Stimulated activated naive CD8-positive, alpha-beta T cell treated with anti-CD3 and anti-CD28 coated beads, Interleukin-15, Interleukin-2, amounts not matched to agents 100 U/mL and 50 U/mL, for 24 hours (primary cell): ENCODE results near the gene FAP.

Experiments
- ATAC-seq: fragments of 150-1000 bp; cut with Tn5 transposase; one replicate; pipeline ENCODE4 v1.10.0; 2021
- DNase-seq: peaks from one replicate; pipeline ENCODE4 v3.0.0; 2021

The FAP gene

GRCh38 chr2:162185541-162186232 is 57.6 kb downstream of the FAP start:
- DNase-seq (no peak), ATAC-seq (no peak)

GRCh38 chr2:162184821-162185450 is 58.3 kb downstream of the FAP start:
- no peak for ATAC-seq
- no peak for DNase-seq

DNA sequence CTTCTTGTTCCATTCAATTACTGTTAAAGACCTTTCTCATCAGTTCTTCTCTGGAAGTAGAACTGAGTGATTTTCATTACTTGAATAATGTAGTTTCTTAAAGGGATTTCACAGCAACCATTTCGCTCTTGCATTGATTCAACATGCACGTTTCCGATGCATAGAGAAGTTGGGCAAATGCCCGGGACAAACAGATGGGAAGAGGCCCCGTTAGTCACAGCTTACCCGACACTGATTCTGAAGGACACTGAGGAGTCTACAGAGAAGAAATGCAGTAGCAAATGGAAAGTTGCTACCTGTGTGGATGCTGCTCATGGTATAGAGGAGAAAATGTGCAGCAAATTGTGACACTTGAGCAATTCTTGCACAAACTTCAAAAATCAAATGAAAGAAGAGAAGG is 58.9 kb downstream of the FAP start:
- DNase-seq (no peak), ATAC-seq (no peak)

GRCh38 chr2:162182395-162182794 is 60.9 kb downstream of the FAP start:
- ATAC-seq (no peak), DNase-seq (no peak)

DNA sequence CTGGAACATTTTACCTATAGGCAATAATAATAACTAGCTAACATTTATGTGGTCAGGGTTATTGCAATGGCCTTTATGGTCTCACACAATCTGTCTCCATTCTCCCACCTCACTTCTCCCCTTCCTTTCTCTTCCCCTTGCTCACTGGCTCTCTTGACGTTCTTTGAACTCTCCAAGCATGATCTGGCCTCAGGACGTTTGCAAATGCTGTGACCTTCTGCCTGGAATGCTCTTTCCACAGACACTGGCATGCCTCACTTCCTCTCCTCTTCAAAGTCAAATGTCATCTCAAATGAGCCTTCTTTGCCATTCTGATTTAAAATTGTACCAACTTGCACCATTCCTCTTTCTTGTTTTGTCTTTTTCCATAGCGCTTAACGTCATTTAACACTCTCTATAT is 65.9 kb downstream of the FAP start:
- DNase-seq: no peak
- ATAC-seq: peak; percentile 23

GRCh38 chr2:162175714-162176113 is 67.5 kb downstream of the FAP start:
- DNase-seq: no peak
- ATAC-seq: no peak

DNA sequence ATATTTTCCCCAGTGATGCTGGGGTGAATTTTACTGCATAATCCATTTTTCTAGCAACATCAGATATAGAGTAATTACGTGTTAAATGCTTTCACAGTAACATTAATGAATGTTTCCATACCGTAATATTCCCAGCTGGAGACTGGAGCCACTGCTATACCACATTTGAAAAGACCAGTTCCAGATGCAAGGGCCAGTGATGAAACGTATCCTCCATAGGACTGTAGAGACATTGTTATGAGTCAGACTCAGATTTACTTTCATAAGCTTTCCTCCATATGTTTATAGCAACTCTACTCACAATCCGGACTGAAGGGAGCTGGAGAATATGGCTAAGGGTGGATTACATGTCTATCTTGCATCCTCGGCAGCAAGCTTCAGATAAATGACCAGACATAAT is 68.5 kb downstream of the FAP start:
- no peak for DNase-seq
- no peak for ATAC-seq

DNA sequence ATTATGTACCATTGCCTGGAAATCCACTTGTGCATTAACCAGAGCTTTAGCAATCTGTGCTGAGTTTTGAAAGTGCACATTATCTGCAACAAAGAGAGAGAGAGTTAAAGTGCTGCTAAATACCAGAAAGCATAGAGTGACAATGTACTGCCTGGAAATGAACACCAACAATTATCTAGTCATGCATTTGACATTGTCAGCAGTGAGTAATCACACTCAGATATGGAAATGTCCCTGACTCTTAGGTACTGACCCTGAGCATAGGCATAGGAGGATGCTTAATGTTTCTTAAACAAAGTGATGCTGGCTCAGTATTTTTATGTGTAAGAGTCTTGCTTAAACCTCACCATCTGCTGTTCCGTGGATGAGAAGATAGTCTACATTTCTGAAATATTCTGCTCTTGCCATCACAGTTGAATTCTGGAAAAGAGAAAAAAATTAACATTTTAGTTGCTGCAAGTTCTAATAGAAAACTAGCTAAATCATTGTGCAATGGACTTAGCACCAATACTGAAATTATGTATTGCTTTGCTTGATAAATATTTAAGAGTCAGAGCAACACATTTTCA is 70.4 kb downstream of the FAP start:
- no peak for DNase-seq
- ATAC-seq: peak; percentile 40

- ATAC-seq: no peak
- DNase-seq: no peak
Measured at GRCh38 chr2:162166745-162167144, 76.5 kb downstream of the FAP start.

DNA sequence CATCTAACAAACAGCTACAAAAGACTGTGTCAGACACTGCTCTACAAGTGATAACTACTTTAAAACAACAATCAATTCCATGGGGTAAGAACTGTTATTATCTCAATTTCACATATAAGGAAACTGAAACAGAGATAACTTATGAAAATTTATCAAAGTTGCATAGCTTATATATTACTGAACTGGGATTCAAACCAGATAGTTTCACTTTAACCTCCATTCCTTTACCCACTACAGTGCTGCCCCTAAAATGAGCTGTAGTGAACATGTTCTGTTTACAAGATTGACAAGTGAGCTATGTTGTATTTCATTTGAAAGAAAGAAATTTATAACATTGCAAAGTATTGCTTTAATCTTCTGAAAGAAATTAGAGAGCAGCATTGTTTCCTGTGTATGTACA is 77.1 kb downstream of the FAP start:
- ATAC-seq (no peak), DNase-seq (no peak)

GRCh38 chr2:162164802-162165201 is 78.4 kb downstream of the FAP start:
- ATAC-seq (no peak), DNase-seq (no peak)

GRCh38 chr2:162159446-162159845 is 83.8 kb downstream of the FAP start:
- DNase-seq (no peak), ATAC-seq (no peak)

- ATAC-seq (no peak), DNase-seq (no peak)
Measured at GRCh38 chr2:162156149-162156548, 87.1 kb downstream of the FAP start.

DNA sequence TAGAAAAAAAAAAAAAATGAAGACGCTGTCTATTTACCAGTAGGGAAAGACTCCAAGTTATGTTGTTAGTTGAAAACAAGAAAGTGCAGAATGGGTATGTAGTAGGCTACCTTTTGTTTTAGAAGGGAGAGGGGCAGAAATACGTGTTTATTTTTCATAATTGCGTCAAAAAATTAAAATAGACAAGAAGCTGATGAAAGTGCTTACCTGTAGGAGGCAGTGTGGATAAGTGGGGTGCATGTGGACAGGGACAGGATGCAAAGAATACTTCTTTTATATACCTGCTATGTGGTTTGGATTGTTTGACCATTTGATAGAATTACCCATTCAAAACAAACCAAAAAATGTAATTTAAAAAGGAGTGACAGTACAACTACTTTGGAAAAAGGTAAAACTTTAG is 88.2 kb downstream of the FAP start:
- ATAC-seq (no peak), DNase-seq (no peak)

DNA sequence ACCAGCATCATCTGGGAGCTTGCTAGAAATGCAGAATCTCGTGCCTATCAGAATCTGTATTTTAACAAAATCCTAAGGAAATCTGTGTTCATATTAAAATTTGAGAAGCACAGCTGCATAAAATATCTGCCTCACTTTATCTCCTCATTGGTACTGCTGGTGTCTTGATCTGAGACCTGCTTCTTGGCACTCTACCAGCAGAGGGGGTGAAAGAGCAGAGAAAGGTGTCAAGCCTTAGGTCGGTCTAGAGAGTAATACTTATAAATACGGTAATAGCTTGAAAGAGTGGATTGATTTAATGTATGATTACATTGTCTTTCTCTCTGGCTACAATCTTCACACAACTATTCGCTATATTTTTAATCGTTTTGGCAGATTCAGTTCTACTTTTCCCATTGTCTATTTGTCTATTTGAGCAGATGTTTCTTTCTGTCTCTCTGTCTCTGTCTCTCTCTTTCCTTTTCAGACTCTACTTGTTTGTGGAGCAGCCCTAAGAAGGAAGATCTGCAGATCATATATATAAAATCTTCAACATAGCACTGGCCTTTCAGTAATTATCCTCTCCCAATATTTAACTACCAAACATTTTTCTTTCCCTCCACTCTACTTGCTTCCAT is 89.5 kb downstream of the FAP start:
- peak; percentile 76 for ATAC-seq
- DNase-seq: peak; percentile 70

- ATAC-seq: no peak
- DNase-seq: no peak
Measured at GRCh38 chr2:162152147-162152546, 91.1 kb downstream of the FAP start, which contains the start of gene GCG. TSS of gene GCG (minus strand) at chr2:162152247. CDS start at chr2:162149178, 3,069 bp downstream.

- DNase-seq (no peak), ATAC-seq (no peak)
Measured at GRCh38 chr2:162149940-162150339, 93.3 kb downstream of the FAP start.

DNA sequence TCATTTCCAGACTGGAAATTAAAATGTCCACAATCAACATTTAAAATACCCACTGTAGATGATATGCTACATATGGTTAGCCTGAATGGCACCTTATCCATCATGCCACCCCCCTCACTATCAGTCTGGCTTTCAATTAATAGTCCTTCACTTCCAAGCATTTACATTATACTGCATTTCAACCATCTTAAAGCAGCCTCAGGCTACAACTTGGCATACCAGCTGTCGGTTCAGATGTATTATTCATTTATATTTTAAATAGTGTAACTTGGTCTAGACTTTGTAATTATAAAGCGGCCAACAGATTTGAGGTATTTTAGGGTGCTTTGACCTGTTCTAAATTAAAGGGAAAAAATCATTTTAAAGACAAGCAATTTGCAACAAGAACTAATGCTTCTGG is 93.8 kb downstream of the FAP start:
- ATAC-seq: no peak
- no peak for DNase-seq

GRCh38 chr2:162148956-162149355 is 94.3 kb downstream of the FAP start:
- no peak for DNase-seq
- ATAC-seq: no peak

DNA sequence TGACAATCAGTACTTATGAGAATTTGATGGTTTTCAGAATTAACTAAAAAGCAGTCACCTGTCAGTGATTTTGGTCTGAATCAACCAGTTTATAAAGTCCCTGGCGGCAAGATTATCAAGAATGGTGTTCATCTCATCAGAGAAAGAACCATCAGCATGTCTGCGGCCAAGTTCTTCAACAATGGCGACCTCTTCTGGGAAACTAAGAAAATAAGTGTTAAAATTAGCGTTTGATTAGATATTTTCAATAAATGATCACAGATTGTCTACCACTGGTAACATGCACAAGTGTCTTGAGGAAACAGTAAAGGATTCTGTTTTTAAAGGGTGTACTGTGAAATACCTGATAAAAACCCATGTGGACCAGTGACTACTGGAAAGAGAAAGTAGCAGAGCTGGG is 99.3 kb downstream of the FAP start:
- no peak for DNase-seq
- no peak for ATAC-seq

GRCh38 chr2:162138310-162138709 is 104.9 kb downstream of the FAP start:
- DNase-seq (no peak), ATAC-seq (no peak)

- no peak for DNase-seq
Measured at GRCh38 chr2:162127422-162127821, 115.8 kb downstream of the FAP start.

GRCh38 chr2:162126527-162126926 is 116.7 kb downstream of the FAP start:
- DNase-seq (no peak), ATAC-seq (no peak)

More at GRCh38 chr2:162127422-162127821, 115.8 kb downstream of the FAP start:
- peak; percentile 36 for ATAC-seq
